HG03521 (cell line): ENCODE results near the gene KPTN.

Source experiments
- ATAC-seq: cut with Tn5 transposase; IDR thresholded peaks from one replicate; pipeline ENCODE4 v1.9.1; 2021; ENCODE audit warnings: mild to moderate bottlenecking, moderate library complexity; ENCODE audit not compliant: unreplicated experiment

Gene KPTN

GRCh38 chr19:47483800-47484690, at the start of gene KPTN:
Gene KPTN, minus strand, starts transcription at chr19:47484219. Its CDS starts 59 bp downstream, at chr19:47484160.
- peak; percentile 72 for ATAC-seq

DNA sequence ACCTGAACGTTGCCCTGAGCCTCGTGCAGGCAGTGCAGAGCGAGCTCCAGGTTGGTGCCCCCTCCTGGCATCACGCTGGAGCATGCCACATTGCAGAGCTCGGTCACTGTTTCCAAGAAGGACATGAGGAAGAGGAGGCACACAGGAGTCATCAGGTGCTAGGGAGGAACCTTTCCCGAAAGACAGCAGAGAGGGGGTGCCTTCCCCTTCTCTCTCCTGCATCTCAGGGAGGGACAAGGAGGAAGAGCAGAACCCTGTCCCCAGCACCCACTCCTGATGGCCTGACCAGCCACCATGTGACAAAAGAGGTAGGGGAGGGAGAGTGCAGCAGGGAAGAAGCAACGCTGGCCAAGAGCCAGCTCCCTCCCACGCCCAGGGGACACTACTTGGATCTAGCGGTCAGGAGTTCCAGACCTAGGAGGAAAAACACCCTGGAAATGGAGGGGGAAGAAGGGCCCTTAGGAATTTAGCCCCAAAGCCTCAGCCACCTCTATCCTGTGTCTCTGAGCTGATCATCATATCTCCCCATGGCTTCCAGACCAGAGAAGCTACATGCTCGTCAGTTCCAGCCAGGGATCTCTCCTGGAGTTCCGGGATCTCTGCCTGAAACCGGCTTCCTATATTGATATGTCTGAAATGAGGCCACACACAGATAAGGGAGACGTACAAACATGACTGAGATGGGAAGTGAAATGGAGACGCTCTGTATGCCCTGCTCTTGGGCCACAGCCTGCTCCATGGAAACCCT, 47.8 kb upstream of the KPTN start:
- no peak for ATAC-seq

DNA sequence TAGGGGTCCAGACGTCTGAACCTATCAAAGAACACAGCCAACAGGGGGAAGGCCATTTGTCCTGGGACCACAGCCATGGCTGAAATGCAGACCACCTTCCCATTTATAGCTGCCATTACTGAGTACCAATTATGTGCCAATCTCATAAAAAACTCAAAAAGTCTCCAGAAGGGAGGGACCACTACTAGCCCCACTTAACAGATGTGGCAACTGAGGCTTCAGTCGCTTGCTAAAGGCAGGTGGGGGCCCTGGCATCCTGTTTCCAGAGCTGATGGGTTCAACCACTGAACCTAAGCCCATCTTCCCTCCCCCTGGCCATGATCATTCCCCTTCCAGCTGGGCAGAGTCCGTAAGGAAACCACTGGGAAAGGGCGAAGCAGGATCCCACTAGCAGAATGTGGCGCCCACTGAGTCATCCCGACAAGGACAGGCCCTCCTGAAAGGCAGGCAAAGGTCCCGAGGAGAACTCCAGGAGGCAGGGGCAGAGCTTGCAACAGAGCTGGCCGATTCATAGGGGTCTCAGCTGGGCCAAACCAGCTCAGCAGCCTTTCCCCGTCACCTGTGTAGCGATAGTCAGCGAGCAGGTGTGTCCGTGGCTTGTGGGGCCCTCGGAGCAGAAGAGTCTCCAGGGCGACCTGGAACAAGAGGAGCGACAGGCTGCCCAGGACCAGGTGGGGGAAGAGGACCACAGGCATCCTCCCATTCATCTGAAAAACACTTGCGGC, 45.2 kb upstream of the KPTN start:
- ATAC-seq, result no peak

- no peak for ATAC-seq
These were observed 42.8 kb upstream of the KPTN start for GRCh38 chr19:47526798-47527197.

- no peak for ATAC-seq
These were observed 39.5 kb upstream of the KPTN start for GRCh38 chr19:47523473-47523872.

DNA sequence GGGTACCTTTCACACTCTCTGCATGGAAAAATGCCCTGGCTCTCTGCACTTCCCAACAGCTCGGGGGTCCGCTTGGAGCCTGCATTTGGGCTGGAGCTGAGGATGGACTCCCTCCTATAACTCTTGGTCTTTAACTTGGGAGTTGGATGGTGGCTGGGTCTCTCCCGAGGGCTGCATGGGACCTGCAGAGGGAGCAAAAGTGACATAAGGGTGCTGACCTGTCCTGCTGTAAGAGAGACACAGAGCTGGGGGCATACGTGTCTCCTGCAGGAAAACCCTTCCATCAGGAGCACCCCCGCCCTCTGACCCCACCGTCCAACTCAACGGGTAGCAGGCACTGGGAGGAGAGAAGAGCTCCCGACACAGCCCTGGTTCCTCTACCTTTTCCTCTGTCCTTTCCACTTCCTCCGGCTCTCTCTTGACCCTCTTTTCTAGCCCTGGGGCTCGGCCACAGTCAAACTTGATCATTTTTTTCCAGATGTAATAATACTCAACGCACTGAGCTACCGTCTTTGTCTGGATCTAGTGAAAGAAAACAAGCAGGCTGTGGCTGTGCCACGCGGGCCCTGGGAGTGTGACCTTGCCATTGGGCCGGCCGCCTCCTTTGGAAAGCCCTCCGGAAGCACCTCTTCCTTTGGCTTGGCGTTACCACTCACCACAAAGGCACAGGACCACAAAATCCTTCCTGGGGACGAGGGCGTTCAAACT, 37.6 kb upstream of the KPTN start:
- no peak for ATAC-seq

DNA sequence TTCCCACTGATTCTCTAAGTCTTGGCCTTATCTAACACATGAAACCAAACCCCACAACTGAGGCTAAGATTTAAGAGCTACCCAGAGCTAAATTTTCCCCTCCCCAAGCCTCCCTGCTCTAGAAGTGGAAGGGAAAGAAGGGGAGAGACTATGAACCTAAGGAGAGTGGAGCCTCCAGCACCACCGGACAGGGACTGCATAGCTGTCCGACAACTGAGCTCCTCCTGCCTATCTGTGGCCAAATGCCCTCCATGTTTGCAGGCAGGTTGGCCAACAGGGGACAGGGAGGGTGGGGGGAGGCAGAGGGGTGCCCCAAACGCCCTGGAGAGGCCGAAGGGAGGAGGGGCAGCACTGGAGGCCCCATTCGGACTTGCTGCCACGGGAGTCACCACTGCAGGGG, 36.8 kb upstream of the KPTN start:
- ATAC-seq, result no peak

GRCh38 chr19:47520343-47520806, 36.4 kb upstream of the KPTN start:
- no peak for ATAC-seq

DNA sequence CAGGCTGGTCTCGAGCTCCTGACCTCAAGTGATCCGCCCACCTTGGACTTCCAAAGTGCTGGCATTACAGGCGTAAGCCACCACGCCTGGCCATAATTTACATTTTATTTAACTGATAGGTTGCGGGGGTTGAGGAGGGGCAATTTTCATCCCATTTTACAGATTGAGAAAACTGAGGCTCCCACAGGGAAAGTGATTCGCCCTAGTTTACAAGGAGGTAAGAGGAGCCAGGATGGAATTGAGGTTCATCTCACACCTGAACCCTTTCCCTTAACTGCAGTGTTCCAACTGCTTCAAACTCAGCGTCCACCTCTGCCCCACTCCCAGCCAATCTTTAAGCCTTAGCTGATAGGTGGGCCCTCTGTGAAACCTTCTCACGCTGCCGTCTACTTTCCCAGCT, 34.8 kb upstream of the KPTN start:
- ATAC-seq, result no peak

GRCh38 chr19:47518139-47518538, 34.1 kb upstream of the KPTN start:
- no peak for ATAC-seq

DNA sequence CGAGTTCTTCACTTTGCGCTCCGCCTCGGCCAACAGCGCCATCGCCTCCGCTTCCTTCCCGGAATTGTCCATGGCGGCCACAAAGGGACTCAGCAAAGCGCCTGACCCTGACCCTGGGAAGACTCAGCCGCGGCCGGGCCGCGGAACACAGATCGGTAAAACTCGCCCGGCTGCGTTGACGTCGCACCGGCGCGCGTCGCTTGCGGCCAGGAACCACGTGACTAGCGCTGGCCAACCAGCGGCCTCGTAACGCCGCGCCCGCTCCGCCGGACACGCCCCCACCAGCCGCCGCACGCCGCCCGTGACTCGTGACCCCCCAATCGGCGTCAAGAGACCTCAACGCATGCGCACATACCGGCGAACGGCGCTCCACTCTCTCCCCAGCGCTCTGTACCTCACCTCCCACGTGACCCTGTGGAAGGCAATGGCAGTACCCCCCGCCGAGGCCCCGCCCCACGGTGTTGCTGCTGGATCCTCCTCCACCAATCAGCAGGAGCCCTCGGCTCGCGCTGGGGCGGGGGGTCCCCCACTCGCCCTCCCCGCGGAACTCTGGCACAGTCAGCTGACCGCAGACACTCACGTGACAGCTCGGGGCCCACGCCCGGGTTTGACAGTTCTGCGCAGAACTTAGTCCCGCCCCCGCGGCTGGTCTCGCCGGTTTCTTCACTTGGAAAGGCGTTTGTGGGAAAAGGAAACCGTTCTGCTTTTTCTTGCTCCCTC, 31.0 kb upstream of the KPTN start, which contains the start of gene NAPA:
NAPA (minus strand) TSS at position 195 of the 720 bp plus-strand sequence; CDS start at position 72, 123 bp downstream.
- ATAC-seq, result peak; percentile 84

- ATAC-seq, result peak; percentile 0
These were observed 30.3 kb upstream of the KPTN start for GRCh38 chr19:47514151-47514868.

DNA sequence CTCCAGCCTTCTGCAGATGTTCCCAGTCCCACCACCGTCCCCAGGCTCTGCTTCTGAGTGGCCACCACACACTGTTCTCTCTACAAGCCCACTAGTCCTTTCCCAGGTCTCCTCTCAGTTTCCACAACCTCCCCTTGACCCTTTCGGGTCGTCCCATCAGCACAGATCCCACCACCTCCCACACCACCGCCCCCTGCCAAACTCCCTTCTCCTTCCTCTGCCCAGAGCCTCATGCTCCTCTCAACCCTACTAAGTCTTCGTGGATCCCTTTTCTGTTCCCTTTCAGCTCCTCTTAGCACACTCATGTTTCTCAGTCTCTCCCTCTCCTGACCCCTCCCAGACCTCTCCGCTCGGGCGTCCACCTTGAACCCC, 28.9 kb upstream of the KPTN start:
- ATAC-seq, result no peak

GRCh38 chr19:47512183-47512947, 28.3 kb upstream of the KPTN start:
- ATAC-seq, result no peak

DNA sequence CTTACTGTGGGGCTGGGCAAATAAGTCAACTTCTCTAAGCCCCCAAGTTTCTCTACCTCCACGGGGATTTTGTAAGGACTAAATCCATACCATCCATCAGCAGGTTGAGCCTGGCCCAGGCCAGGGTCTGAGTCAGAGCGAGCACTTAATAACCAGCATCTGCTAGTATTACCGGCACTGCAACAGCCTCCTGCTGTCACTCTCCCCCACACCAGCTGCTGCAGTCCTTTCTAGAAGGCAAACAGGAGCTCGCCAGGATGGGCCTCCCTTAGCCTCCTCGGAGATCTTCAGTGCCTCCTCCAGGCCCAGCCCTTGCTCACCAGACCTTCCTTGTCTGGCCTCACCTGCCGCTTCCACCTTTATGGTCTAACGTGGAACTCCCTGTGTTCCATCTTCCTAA, 27.7 kb upstream of the KPTN start:
- ATAC-seq, result no peak

DNA sequence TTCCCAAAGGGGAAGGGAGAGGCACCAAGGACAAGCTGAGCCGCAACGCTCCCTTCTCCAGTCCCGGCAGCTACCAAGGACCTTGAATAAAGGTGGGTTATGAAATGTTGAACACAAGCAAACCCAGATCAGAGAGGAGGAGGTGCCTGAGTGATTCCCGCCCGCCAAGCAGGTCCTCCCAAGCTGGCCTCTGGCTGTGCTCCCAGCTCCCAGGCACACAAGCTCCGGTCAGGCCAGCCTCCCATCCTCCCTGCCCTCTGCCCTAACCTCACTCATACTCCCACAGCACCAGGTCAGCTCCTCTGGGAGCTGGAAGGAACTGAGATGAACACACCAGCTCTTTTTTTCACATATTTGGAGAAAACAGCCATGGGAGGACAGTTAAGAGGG, 27.1 kb upstream of the KPTN start:
- ATAC-seq, result no peak

DNA sequence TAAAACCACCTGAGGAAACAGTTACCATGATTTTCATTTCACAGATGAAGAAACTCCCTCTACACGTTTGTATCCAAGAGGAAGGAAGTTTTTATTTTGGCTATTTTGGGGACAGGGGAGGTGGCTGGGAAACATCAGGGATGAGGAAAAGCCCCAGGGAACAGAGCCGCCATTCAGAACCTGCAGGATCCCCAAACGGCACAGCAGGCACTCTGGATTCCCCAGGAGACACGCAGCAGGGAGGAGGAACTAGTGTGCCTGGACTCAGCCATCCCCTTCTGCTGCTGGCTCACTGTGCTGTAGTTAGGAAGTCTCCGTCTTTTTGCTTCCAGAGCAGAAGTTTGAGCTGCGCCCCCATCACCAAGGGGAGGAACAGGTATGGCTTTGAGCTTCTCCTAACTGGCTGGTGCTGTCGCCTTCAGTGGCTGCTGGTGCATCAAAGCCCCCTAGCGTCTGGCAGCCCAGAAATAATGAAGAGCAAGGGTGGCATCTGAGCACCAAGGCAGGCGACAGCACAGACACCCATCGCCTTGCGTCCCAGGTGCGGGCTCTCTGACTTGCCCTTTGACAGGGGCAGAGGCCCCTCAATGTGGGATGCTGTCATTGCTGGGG, 26.6 kb upstream of the KPTN start:
- no peak for ATAC-seq

GRCh38 chr19:47509973-47510372, 26.0 kb upstream of the KPTN start:
- no peak for ATAC-seq
